ENCODE data around the gene PITPNM3.

PITPNM3 gene

DNA sequence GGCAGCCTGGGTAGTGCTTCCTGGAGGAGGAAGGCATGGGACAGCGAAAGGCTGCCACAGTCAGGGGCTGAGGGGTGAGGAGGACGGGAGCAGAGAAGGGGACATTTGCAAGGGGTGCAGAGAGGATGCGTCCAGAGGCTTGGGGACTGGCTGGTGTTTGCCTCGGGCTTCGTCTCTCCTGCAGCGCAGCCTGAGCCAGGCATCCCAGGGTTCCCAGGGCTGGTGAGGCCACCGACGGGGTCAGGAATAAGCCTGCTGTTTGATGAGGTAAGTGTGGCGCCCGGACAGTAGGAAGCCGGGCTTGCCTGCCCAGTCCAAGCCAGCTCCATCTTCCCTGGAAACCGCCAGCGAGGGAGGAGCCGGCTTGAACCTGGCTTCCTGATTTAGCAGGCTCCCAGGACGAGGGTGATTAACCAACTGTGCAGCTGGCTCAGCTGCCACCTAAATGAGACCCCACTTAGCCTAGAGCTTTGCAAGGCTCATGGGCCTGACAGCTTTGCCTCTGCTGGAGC lies 47.8 kb downstream of the PITPNM3 start:
- no peak overlapping the region for H3K4me3 ChIP-seq (ENCODE audit: low read depth, low read length)
- TF ChIP-seq CTCF (IDR thresholded peaks at IDR 0.05; ENCODE audit: borderline replicate concordance, insufficient read depth, low read depth, low read length), result no peak

DNA sequence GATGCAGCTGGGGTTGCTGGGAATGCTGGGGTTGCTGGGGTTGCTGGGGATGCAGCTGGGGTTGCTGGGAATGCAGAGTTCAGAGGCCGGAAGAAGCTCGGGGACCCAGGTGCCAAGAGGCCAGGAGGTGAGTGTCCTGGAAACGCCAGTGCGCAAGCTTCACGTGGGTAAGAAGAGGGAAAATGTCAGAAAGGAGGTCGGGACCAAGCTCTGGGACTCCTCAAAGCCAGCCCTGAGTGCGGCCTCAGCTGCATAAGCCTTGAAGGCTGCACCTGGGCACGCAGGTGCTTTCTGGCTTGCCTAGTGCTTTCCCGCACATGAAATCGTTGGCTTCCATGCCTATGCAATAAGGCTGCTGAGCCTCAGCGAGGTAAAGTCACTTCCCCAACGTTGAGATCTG lies 48.3 kb downstream of the PITPNM3 start:
- H3K4me3 ChIP-seq (ENCODE audit: low read depth, low read length), result no peak overlapping the region
- TF ChIP-seq CTCF (IDR thresholded peaks at IDR 0.05; ENCODE audit: borderline replicate concordance, insufficient read depth, low read depth, low read length), result no peak

DNA sequence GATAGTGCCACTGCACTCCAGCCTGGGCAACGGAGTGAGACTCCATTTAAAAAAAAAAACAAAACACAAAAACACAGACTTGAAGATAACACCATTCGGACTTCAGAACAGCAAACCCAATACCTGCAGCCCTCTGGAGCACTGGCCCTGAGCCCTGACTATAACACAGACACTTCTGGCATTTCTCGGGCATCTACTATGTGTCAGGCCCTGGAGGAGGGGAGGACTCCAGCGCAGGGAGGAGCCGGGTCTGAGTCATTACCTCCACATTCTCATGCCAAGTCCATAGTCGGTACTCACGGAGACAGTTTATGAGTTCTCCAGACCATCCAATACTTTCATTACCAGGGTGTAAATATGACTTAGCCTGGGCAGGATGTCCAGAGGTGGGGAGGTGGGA lies 48.8 kb downstream of the PITPNM3 start:
- no peak for TF ChIP-seq CTCF (IDR thresholded peaks at IDR 0.05; ENCODE audit: borderline replicate concordance, insufficient read depth, low read depth, low read length)
- no peak overlapping the region for H3K4me3 ChIP-seq (ENCODE audit: low read depth, low read length)

- TF ChIP-seq CTCF (IDR thresholded peaks at IDR 0.05; ENCODE audit: borderline replicate concordance, insufficient read depth, low read depth, low read length), result no peak
- no peak overlapping the region for H3K4me3 ChIP-seq (ENCODE audit: low read depth, low read length)
These were observed 49.6 kb downstream of the PITPNM3 start for GRCh38 chr17:6506679-6507231.

- no peak overlapping the region for H3K4me3 ChIP-seq (ENCODE audit: low read depth, low read length)
- no peak for TF ChIP-seq CTCF (IDR thresholded peaks at IDR 0.05; ENCODE audit: borderline replicate concordance, insufficient read depth, low read depth, low read length)
These were observed 50.8 kb downstream of the PITPNM3 start for GRCh38 chr17:6505425-6506142.

DNA sequence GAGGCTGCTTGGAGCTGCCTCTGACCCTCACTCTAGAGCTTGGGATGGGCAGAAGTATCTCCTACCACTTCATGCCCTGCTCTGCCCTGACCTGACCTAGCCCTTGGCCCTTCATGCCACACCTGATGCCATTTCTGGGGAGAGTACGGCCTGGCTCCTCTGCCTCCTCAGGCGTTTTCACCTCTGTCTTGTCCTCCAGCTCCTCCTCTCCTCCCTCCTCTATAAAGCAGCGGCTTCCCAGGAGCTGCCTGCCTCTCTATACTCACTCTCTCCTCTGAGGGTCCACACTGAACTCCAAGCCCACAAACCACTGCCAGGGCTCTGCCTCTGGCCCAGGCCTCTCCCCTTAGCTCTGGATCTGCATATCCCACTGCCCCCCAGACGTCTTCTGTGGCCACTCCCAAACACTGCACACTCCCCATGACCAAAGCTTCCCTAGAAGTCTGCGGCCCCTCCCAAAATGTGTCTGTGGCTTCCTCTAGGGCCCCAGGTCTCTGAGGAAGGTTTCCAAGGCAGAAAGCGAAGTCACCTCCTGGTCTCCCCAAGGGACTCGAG lies 52.6 kb downstream of the PITPNM3 start:
- no peak overlapping the region for H3K4me3 ChIP-seq (ENCODE audit: low read depth, low read length)
- no peak for TF ChIP-seq CTCF (IDR thresholded peaks at IDR 0.05; ENCODE audit: borderline replicate concordance, insufficient read depth, low read depth, low read length)

Measured in GM12875 (cell line).